GM13977 (cell line): ENCODE results near the gene THRA.
"Not testable (repeated sequence)": the region's sequence is repeated elsewhere in the genome, so short reads cannot be mapped to it uniquely, and the experiment has no call there.

Experiments used
- DNase-seq: peaks from one replicate; pipeline ENCODE4 v3.0.0; 2012; ENCODE audit warnings: low spot score
- in situ Hi-C: fragments of 300-500 bp; cut with MboI; formaldehyde crosslinking; loops from one replicate; pipeline ENCODE4 v1.12.0; 2022; ENCODE audit warnings: low sequenced_read_pairs, low pct_unique_long_range_greater_than_20kb, mixed read lengths, inconsistent platforms; ENCODE audit not compliant: unreplicated experiment
- TF ChIP-seq, protein P1 (sequence below): IDR thresholded peaks from 2 replicates; pipeline ENCODE4 v1.5.1; 2012; ENCODE audit warnings: mild to moderate bottlenecking, control low read depth; ENCODE audit not compliant: insufficient read depth; ENCODE audit errors: extremely low read depth, missing control alignments

Gene THRA

DNA sequence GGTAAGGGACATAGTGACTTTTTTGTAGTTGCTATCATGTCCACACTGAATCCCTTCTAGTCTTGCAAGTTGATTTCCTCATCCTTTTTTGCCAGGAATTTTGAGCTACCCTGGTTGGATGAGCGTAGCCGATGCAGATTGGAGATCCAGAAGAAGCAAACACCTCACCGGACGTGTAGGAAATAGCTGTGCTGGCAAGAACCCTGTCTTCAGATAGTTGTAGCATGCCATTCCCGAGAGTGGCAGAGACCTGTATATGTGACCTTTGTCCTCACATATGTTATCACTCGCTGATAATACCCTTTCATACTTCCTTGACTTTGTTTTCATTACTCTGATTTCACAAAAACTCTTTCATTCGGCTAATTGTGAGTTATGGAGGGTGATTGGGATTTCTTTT, 71.4 kb downstream of the THRA start:
- TF ChIP-seq, protein P1, sequence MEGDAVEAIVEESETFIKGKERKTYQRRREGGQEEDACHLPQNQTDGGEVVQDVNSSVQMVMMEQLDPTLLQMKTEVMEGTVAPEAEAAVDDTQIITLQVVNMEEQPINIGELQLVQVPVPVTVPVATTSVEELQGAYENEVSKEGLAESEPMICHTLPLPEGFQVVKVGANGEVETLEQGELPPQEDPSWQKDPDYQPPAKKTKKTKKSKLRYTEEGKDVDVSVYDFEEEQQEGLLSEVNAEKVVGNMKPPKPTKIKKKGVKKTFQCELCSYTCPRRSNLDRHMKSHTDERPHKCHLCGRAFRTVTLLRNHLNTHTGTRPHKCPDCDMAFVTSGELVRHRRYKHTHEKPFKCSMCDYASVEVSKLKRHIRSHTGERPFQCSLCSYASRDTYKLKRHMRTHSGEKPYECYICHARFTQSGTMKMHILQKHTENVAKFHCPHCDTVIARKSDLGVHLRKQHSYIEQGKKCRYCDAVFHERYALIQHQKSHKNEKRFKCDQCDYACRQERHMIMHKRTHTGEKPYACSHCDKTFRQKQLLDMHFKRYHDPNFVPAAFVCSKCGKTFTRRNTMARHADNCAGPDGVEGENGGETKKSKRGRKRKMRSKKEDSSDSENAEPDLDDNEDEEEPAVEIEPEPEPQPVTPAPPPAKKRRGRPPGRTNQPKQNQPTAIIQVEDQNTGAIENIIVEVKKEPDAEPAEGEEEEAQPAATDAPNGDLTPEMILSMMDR: no peak
- in situ Hi-C loops: no loop called here
- DNase-seq: no peak

DNA sequence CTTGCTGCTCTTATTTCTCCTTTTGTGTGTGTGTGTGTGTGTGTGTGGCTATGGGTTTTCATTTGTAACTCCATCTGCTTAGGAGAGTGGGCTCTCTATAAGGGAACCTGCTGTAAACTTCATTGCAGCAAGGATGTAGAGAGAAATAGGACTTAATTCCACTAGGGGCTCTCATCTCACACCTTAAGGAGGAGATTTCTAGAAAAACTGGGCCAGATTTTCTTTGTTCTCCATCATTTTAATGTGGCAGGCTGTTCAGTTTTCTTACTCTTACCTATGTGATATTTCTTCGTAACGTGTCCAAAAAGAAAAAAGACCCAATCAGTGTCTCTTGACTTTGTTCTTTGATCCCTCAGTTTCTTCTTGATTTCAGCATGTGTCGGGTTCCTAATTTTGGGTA, 73.1 kb downstream of the THRA start:
- in situ Hi-C loops: no loop called here
- TF ChIP-seq, protein P1: no peak
- no peak for DNase-seq

DNA sequence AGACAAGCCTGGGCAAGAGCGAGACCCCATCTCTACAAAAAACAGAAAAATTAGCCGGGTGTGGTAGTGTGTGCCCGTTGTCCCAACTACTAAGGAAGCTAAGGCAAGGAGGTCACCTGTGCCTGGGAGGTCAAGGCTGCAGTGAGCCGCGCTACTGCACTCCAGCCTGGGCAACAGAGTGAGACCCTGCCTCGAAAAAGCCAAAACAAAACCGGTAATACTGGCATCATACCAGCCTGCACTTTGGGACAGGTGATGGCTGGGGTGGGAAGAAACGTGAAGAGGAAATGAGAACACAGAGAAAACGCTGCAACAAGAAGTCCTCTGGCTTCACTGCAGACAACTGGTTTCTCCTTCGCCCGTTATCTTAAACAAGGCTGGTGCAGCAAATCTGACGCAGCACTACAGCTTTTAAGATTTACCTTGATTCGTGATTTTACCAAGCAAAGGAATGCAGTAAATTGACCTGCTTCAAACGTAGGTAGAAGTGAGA, 76.8 kb downstream of the THRA start:
- in situ Hi-C loops: no loop called here
- DNase-seq: no peak
- TF ChIP-seq, protein P1: no peak

DNA sequence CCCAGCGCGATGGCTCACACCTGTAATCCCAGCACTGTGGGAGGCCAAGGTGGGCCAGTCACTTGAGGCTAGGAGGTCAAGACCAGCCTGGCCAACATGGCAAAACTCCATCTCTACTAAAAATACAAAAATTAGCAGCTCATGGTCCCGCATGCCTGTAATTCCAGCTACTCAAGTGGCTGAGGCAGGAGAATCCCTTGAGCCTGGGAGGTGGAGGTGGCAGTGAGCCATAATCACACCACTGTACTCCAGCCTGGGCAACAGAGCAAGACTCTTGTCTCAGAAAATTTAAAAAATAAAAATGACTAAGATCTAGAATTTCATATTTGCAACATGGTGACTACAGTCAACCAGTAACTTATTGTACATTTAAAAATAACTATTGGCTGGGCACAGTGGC, 80.4 kb downstream of the THRA start:
- DNase-seq, in situ Hi-C loops: not testable (repeated sequence)
